ENCODE measurements around the gene C3.

GRCh38 chr19:6721773-6722172 lies 1.3 kb upstream of the C3 start:
- TF ChIP-seq, protein P1, sequence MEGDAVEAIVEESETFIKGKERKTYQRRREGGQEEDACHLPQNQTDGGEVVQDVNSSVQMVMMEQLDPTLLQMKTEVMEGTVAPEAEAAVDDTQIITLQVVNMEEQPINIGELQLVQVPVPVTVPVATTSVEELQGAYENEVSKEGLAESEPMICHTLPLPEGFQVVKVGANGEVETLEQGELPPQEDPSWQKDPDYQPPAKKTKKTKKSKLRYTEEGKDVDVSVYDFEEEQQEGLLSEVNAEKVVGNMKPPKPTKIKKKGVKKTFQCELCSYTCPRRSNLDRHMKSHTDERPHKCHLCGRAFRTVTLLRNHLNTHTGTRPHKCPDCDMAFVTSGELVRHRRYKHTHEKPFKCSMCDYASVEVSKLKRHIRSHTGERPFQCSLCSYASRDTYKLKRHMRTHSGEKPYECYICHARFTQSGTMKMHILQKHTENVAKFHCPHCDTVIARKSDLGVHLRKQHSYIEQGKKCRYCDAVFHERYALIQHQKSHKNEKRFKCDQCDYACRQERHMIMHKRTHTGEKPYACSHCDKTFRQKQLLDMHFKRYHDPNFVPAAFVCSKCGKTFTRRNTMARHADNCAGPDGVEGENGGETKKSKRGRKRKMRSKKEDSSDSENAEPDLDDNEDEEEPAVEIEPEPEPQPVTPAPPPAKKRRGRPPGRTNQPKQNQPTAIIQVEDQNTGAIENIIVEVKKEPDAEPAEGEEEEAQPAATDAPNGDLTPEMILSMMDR (IDR thresholded peaks at IDR 0.05), result no peak
- no peak for TF ChIP-seq POLR2A (IDR thresholded peaks at IDR 0.05)
- TF ChIP-seq EP300 (IDR thresholded peaks at IDR 0.05), result no peak
- TF ChIP-seq POLR2AphosphoS5 (IDR thresholded peaks at IDR 0.05), result no peak
